Activated CD8-positive, alpha-beta memory T cell treated with anti-CD3 and anti-CD28 coated beads, Interleukin-2, amount 50 U/mL, for 1 hour (primary cell): Measurements from ENCODE around the gene FRYL.
"Not testable (repeated sequence)": the region's sequence is repeated elsewhere in the genome, so short reads cannot be mapped to it uniquely, and the experiment has no call there.

ENCODE experiments used
- DNase-seq: peaks from one replicate; pipeline ENCODE4 v3.0.0-alpha.2; 2020; ENCODE audit errors: extremely low read depth

Gene FRYL

GRCh38 chr4:48490680-48491513 is 289.2 kb downstream of the FRYL start:
- DNase-seq, result no peak

- DNase-seq, result no peak
These were observed 289.9 kb downstream of the FRYL start, which contains the start of gene ZAR1 for GRCh38 chr4:48490012-48490679. ZAR1 (plus strand) TSS chr4:48490252; CDS start chr4:48490292, 40 bp downstream.

- DNase-seq, result no peak
These were observed 290.4 kb downstream of the FRYL start for GRCh38 chr4:48489683-48490011.

- no peak for DNase-seq
These were observed 295.4 kb downstream of the FRYL start for GRCh38 chr4:48484494-48485168.

- DNase-seq, result no peak
These were observed 296.1 kb downstream of the FRYL start for GRCh38 chr4:48483777-48484493.

- no peak for DNase-seq
These were observed 296.9 kb downstream of the FRYL start, which contains the start of gene SLC10A4 for GRCh38 chr4:48483006-48483776. SLC10A4 (plus strand) TSS chr4:48483343; CDS start chr4:48483562, 219 bp downstream.

- DNase-seq, result no peak
These were observed 298.5 kb downstream of the FRYL start for GRCh38 chr4:48481581-48481980.

GRCh38 chr4:48478273-48478672 is 301.8 kb downstream of the FRYL start:
- DNase-seq, result no peak

GRCh38 chr4:48475770-48476169 is 304.3 kb downstream of the FRYL start:
- no peak for DNase-seq

GRCh38 chr4:48472794-48473193 is 307.3 kb downstream of the FRYL start:
- DNase-seq, result no peak

- no peak for DNase-seq
These were observed 309.5 kb downstream of the FRYL start for GRCh38 chr4:48470570-48470969.

GRCh38 chr4:48470137-48470536 is 309.9 kb downstream of the FRYL start:
- no peak for DNase-seq

- no peak for DNase-seq
These were observed 312.2 kb downstream of the FRYL start for GRCh38 chr4:48467891-48468290.

GRCh38 chr4:48467442-48467841 is 312.6 kb downstream of the FRYL start:
- DNase-seq, result no peak

- DNase-seq, result no peak
These were observed 317.7 kb downstream of the FRYL start for GRCh38 chr4:48462363-48462762.

GRCh38 chr4:48461000-48461399 is 319.1 kb downstream of the FRYL start:
- DNase-seq, result no peak

- DNase-seq, result no peak
These were observed 325.5 kb downstream of the FRYL start for GRCh38 chr4:48454591-48454990.

GRCh38 chr4:48451656-48452055 is 328.4 kb downstream of the FRYL start:
- not testable (repeated sequence) for DNase-seq

GRCh38 chr4:48450740-48451139 is 329.3 kb downstream of the FRYL start:
- DNase-seq, result no peak

GRCh38 chr4:48449151-48449550 is 330.9 kb downstream of the FRYL start:
- DNase-seq, result no peak
